PC-3 (cell line): Measurements from ENCODE around the gene TMEM45A.

Experiments used
- CTCF ChIP-seq: fragments of 300-600 bp; sonication (generic); conservative IDR thresholded peaks from 2 replicates; pipeline ENCODE4 v1.5.1; 2017; ENCODE audit warnings: antibody characterized with exemption, low read depth, mild to moderate bottlenecking, low read length
- EZH2 ChIP-seq: fragments of 300-600 bp; sonication (generic); IDR thresholded peaks from one replicate; pipeline ENCODE4 v1.6.1; 2017; ENCODE audit warnings: antibody characterized with exemption, mild to moderate bottlenecking, low read length; ENCODE audit not compliant: unreplicated experiment
- EZH2phosphoT487 ChIP-seq: fragments of 300-600 bp; sonication (generic); IDR thresholded peaks from 2 replicates; pipeline ENCODE4 v1.6.1; 2018; ENCODE audit warnings: mild to moderate bottlenecking, antibody characterized with exemption, low read length, borderline replicate concordance

DNA sequence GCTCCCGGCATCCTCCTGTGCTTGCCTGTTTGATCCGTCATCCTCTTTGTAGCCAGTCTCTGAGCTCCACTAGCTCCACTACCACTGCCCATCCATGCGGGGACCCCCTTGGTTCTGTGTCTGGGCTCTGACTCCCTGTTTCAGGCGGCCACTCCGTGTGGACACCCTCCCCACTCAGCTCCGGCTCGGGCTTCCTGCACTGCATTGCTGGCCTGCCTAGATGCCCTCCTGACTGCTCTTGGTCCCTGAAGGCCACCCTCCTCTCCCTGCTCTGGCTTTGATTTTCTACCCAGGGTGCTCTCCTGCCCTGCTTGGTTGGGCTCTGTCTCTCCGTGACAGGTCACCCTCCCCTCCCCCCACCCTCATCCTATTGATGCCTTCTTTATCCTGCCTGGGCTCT lies 112.9 kb downstream of the TMEM45A start:
- TF ChIP-seq EZH2phosphoT487 (no peak), CTCF (no peak), EZH2 (no peak)
